AG09319 (cell line): ENCODE data around the gene FKBP15.

Experiments
- DNase-seq: peaks from one replicate; pipeline ENCODE4 v3.0.0-alpha.2; 2010; ENCODE audit warnings: low read depth; ENCODE audit errors: extremely low read depth
- TF ChIP-seq, protein P1 (sequence below): IDR thresholded peaks from 2 replicates; pipeline ENCODE4 v1.5.1; 2011; ENCODE audit warnings: low read depth, mild to moderate bottlenecking, inconsistent platforms, low read length, moderate library complexity

The FKBP15 gene

GRCh38 chr9:113164536-113165300 lies 56.4 kb downstream of the FKBP15 start:
- DNase-seq, result no peak
- TF ChIP-seq, protein P1, sequence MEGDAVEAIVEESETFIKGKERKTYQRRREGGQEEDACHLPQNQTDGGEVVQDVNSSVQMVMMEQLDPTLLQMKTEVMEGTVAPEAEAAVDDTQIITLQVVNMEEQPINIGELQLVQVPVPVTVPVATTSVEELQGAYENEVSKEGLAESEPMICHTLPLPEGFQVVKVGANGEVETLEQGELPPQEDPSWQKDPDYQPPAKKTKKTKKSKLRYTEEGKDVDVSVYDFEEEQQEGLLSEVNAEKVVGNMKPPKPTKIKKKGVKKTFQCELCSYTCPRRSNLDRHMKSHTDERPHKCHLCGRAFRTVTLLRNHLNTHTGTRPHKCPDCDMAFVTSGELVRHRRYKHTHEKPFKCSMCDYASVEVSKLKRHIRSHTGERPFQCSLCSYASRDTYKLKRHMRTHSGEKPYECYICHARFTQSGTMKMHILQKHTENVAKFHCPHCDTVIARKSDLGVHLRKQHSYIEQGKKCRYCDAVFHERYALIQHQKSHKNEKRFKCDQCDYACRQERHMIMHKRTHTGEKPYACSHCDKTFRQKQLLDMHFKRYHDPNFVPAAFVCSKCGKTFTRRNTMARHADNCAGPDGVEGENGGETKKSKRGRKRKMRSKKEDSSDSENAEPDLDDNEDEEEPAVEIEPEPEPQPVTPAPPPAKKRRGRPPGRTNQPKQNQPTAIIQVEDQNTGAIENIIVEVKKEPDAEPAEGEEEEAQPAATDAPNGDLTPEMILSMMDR, result no peak

DNA sequence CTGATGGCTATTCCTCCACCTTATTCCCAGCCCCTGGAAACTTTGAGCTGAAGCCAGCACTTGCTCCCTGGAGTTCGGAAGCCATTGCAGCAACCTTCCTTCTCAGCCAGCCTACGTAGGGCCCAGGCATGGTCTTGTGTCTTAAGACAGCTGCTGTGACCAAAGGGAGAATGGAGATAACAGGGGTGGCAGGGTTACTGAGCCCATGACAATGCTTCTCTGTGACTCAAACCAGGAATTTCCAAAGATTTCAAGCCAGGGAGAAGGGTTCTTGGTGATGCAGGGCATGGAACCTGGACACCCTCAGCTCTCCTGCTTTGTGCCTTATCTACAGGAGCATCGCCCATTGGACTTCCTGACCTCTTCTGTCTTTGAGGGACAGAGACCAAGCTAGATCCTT lies 58.1 kb downstream of the FKBP15 start:
- DNase-seq, result no peak
- TF ChIP-seq, protein P1, result no peak

- TF ChIP-seq, protein P1, result no peak
- no peak for DNase-seq
These were observed 60.5 kb downstream of the FKBP15 start for GRCh38 chr9:113160571-113160970.

DNA sequence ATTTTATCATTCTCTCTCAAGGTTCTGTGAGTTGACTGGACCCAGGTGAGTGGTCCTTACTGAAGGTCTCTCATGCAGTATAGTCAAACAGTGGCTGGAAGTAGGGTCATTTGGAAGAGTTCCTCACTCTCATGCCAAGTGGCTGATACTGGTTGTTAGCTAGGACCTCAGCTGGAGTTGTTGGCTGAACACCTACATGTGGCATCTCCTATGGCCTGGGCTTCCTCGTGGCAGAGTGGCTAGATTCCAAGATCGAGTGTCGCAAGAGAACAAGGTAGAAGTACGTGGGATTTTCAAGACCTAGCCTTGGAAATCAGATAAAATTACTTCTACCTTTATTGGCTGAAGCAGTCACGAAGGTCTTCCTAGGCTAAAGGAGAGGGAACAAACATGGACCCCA lies 62.6 kb downstream of the FKBP15 start:
- TF ChIP-seq, protein P1, result no peak
- DNase-seq, result no peak

DNA sequence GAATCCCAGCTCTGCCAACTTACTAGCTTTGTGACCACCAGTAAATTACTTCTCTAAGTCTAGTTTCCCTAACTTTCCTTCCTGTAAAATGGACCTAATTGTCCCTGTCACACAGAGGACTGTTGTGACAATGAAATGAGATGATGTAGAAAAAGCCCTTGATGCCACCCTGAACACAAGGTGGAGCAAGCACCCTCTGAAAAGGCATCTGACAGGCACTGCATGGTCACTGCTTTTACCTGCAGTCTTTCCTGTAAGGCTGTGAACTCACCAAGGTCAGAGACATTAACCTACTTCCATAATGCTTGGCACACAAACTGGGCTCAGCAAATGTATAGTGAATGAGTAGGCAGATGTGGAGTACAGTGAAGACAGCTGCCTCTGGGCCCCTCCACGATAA lies 64.2 kb downstream of the FKBP15 start:
- no peak for DNase-seq
- TF ChIP-seq, protein P1, result no peak

GRCh38 chr9:113155911-113156588 lies 65.0 kb downstream of the FKBP15 start:
- TF ChIP-seq, protein P1, result no peak
- no peak for DNase-seq

DNA sequence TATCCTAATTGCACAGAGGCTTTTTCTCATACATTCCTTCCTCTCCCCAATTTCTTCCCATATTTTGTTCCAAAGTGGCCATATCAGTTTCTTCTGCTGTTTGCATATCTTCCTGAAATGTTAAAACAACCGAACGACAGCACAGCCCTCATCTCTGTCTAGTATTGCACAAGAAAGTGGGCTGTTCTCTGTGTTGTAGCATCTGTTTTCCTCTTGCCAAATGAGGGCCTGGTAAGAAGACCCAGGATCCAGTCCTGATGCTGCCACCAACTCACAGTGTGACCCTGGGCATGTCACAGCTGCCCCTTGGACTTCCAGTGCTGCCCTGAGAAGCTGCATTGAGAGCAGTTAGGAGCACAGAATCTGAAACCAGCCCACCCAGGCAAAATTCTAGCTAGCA lies 66.1 kb downstream of the FKBP15 start:
- TF ChIP-seq, protein P1, result no peak
- DNase-seq, result no peak
